GM21825 (cell line): ENCODE data around the gene C4orf54.

Experiments
- ATAC-seq: cut with Tn5 transposase; IDR thresholded peaks from one replicate; pipeline ENCODE4 v1.9.1; 2021; ENCODE audit warnings: mild to moderate bottlenecking, moderate library complexity; ENCODE audit not compliant: unreplicated experiment

The C4orf54 gene

DNA sequence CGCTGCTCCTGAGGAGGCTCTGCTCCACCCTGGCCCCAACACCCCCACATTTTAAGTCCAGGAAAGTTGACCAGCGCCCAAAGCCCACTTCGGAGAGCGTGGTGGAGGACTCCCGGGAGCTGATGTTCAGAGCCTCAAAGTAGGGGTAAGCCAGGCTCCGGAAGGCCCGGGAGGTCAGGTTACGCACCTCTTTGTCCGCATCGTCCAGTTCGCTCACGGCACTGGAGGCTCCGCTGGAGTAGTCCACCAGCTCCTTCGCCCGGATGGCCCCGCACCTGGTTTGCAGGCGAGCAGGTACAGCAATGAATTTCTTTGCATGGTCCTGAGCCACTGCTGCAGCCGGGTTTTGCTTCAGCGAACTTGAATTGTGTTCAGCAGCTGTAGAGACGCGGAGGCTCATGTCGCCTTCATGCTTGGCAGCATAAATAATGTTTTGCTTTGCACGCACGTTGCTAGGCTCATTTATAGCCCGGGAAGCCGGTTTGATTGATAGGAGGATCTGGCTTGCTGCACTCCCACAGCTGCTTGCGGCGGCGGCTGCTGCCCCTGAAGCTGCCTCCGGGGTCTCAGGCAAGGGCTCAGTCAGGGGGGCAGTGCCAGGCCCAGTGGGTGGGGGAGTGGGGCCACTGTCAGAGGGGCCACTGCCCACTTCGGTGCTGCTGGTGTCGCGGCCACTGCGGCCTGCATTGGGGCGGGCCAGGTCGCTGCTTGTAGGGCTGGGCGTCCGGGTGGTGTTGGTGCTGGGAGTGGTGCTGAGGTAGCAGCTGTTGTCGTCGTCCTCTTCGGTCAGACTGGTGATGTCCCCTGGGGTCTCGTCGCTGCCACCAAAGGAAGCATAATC is 4.8 kb downstream of the C4orf54 start:
- no peak for ATAC-seq

DNA sequence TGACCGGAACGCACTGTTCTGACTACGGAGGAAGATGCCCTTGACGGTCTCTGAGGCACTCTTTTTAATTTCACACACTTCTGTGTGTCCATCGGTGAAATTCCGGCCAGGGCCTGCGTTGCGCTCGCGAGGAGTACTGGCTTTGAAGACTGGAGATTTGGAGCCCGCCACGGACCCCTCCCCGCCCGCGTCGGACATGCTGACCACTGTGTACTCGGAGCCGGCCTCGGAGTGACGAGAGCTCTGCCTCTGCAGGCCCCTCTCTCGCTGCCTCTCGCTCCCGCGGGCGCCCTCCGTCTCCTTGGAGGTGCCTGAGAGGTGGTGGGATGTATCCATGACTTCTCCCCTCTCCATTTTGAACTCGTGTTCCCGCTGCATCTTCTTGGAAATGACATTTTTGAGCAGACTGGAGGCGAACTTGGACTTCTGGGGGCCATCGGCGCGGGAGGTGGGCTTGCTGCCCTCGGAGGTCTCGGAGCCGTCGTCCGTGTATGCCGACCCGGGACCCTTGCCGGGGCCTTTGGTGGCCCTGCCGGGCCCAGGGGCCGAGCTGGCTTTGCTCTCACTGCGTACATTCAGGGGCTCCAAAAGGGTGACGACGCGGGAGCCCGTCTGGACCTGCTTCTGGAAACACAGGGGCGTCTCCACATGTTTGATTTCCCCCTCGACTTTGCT is 5.7 kb downstream of the C4orf54 start:
- ATAC-seq: no peak

DNA sequence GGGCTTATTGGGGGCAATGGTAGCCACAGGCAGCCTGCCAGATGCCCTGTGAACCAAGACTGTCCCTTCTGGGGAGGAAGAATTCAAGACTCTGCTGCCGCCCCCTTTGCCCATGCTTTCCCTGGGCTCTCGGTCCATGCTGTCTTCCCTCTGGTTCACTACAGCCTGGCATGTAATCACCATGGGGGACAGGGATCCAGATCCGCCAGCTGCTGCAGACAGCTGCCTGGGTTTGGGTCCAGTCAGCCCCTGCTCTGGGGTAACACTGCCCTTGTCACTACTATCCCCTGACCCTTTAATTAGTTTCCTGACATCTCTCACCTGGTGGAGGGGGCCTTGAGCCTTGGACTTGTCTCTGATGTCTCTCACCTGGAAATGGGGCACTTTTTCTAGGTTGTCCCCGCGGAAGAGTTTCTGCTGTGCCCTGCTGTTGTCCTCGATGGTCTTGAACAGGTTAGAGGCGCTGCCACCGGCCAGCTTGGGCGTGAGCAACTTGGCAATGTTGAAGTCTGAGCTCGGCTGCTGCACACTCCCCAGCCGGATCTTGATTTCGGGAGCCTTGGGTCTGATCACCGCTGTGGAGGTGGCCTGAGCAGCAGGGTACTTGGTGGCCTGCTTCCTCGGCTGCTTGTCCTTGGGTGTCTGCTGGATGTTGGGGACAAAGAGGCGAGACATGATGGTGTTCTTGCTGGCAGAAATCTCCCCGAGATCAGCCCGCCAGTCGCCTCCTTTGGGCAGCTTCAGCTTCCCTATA is 6.4 kb downstream of the C4orf54 start:
- no peak for ATAC-seq

DNA sequence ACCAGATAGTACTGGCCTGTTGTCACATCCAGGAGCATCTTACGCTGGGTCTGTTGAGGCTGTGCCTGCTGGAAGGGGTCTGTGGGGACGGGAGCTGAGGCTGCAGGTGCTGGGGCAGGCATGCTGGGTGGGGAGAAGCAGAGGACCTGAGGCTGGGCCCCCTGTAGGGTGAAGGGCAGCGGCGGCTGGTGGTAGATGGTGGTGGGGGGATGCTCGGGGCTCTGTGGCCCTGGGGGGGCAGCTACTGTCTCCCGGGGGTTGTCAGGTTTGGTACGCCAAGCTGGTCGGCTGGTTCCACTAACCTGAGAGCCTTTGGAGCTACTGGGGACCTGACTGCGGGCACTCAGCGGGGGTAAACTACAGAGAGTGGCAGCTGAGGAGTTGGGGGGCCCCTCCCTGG is 7.8 kb downstream of the C4orf54 start:
- no peak for ATAC-seq

DNA sequence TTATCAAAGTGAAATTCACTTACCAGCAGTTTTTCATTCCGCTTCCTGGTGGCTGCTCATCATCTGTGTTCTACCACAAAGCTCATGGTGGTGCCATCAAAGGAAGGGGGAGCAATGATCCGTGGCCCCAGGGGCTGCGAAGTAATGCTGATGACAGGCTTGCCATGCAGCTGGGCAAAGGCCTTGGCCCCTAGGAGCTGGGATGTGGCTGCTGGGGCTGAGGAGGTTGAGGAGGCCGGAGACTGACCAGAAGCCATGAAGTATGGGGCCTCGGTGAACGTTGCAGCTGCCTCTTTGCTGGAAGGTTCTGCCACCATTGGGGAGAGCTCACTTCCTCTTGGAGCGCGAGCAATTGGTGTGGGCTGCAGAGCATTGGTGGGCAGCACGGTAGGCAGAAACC is 8.4 kb downstream of the C4orf54 start:
- no peak for ATAC-seq

DNA sequence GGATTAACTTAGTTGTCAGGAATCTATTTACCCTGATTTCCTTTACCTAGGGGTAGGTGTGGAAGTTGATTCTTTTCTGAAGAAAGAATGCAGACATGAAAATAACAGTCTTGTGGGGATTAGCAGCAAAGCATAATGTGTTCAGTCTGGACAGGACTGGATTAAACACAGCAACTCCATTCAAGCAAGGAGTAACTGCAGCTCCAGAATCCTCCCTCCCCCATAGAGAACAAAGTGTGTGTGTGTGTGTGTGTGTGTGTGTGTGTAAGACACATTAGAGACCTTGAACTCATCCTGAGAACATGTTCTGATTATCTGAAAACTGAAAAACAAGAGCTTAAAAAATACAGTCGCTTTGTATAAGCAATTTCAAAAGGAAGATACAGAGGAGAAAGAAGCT is 9.3 kb downstream of the C4orf54 start:
- no peak for ATAC-seq

DNA sequence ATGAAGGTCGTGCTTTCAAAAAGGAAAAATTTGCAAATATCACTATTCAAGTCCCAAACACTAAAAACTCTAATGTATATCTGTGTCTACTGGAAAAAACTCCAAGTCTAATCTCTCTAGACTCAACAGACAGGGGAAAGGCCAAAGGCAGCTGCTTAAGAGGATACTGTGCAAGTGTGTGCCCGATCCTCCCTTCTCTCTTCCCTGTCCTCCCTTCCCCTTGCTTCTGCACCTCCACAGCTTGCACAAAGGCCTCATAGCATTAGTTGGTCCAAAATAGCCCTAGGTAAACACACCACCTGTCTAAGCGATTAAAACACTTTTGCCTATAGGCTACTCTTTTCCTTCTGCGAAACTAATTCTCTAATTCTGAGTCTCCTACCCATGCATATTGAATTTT is 10.6 kb downstream of the C4orf54 start:
- ATAC-seq: no peak

DNA sequence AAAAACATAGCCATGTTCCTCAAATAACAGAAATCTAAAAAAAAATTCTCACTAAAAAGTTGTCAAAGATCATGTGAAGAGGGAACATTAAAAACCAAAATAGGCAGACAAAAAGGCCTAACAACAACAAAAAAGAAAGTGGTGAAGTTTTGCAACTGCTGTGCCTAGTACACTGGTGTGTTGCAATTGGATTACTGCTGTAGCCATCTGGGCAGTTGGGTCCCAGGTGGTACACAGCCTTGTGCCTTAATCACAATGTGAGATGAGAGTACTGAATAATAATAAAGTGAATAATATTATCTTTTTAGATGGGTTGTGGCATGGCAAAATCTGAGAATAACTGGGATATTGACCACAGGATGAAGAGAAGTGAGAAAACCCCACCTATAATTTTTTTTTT is 12.0 kb downstream of the C4orf54 start:
- ATAC-seq: no peak

DNA sequence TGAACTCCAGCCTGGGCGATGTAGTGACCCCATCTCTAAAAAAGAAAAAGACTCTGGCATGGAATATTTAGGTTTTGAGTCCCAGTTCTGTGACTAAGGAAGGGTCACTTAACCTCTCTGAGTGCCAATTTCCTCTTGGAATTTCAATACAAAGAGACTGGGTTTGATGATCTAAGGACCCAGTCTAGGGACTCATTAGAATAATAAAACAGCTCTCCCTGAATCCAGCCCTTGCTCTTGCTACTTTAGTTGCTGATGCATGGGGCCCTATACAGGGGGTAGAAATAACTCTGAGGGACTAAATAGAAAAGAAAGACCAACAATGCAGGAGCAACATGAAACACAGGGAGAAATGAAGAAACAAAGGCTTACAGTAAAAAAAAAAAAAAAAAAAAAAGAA is 12.6 kb downstream of the C4orf54 start:
- no peak for ATAC-seq

DNA sequence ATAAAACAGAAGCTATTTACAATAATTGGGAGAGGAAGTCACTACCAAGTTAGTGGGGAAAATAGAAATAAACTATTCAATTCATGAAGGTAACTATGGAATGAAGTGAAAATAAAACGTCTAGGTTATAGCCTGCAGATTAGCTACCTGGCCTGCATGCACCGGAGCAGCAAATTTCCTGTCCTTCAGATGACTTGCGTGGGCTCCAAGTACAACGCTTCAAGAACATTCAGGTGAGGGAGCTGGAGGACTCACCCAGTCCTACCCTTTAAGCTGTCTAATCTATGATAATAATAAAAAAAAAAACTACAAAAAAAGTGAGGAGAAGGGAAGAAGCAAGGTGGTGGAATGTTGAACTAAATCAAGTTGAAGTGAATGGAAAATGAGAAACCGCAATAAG is 13.2 kb downstream of the C4orf54 start:
- no peak for ATAC-seq

DNA sequence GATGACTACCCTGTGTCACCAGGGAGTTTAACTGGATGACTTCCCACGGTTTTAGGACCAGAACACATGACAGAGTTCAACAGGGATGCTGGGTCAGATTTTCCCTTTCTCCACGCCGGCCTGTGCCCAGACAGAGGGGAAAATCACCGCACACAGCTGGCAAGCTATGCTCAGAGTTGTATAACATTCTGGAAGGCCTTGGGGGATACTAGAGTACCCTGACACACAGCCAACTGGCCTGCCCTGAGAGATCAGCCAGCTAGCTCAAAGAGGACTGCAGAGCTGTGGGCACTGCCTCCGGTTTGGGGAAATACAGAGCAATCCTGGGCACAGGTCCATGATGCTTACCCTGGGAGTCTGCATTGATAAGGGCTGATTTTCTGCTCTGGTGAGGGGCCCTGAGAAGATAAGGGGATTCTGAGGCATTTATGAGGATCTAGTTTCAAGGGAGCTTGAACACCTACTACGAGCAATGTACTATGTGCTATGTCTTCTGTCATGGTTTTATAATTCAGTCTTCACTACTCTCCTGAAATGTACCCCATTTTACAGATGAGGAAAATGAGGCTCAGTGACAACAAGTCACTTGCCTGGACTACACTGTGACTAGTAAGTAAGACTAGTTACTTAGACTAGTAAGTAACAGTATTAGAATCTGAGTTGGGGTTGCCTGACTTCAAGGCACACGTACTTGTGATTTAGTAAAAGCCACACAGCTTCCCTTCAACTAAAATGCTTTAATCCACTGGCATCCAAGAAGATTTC is 14.7 kb downstream of the C4orf54 start:
- no peak for ATAC-seq

DNA sequence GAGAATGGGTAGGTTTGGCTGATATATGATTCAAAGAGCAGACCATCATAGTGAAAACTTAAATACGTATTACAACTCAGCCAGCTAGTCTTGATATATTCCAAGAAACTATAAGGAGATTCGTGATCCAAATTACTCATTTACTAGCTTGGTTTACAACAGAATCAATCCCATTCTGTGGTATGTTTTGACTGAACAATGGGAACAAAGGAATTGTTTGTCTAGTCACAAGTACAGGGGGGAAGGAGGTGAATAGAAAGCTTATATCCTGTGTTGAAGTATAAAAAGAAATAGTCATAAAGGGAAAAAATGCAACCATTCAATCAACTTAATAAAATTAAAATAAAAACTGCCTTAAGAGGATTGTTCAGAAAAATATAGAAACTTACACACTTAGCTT is 17.0 kb downstream of the C4orf54 start:
- ATAC-seq: no peak

DNA sequence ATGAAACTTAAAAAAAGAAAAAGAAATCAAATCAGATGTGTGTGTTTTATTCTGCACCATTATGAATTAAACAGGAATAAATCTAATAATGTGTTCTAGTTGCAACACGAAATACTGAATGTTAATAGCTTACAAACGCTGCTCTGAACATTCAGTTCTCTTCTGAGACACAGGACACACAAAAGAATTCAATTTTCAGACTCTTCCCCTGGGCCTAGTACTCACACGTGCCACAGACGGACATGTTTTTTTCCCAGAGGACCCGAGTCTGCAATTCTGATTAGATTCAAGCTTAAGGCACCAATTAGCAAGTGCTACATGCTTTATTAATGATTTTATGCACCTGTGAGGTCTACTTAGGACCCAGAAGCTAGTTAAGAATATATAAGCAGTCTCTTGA is 20.5 kb downstream of the C4orf54 start:
- ATAC-seq: no peak

DNA sequence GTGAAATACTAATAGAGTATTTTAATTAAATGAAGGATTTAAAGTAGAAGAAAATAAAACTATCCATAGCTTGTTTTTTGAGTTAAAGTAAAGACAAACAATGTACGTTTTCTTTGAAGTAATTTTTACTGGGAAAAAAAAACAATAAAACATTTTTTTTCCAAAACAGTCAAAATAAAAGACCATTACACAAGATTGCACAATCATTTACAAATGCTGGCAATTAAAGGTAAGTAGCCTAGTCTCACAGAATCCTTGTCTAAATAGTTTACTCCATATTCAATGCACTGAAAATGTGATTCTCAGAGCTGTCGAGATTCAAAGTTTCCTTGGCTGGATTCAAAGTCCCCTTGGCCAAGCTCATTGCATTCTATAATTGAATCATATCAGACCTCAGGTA is 21.2 kb downstream of the C4orf54 start:
- ATAC-seq: no peak

DNA sequence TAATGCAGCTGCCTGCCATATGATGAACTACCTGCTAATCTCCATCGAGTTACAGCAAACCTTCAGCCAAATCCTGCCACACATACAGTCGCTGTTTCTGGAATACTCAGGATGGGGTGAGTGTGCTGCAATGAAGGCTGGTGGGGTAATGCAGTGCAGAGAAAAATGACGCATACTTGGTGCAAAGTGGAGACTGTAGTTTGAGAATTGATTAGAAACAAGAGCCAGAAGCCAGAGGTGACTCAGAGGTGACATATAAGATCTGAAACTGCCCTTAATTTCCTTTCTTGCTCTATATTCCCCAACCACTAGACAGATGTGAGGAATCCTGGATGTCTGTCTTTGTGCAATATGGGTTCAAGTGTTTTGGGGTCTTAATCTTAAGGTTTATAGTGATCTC is 22.0 kb downstream of the C4orf54 start:
- no peak for ATAC-seq

DNA sequence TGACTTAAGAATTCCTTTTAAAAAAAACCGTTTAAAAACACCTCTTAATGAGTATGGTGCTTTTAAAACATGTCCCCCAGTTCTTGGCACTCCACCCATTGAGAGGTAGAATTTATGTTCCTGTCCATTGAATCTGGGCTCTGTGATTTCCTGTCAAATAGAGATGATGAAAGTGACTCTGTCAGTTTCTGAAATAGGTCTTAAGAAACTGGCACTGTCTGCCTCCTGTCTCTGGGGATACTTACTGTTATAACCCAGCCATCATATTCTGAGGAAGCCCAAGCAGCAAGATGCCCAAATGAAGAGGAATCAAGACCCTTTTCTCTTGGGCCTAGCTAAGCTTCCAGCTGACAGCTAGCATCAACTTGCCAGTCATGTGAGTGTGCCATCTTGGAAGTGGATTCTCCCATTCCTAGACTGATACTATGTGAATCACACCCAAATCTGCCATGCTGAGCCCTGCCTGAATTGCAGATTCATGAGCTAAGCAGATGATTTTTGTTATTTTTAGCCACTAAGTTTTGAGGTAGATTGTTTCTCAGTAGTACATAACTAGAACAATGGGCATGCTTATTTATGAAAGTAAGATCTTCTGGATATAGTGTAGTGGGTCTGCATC is 22.8 kb downstream of the C4orf54 start:
- no peak for ATAC-seq

DNA sequence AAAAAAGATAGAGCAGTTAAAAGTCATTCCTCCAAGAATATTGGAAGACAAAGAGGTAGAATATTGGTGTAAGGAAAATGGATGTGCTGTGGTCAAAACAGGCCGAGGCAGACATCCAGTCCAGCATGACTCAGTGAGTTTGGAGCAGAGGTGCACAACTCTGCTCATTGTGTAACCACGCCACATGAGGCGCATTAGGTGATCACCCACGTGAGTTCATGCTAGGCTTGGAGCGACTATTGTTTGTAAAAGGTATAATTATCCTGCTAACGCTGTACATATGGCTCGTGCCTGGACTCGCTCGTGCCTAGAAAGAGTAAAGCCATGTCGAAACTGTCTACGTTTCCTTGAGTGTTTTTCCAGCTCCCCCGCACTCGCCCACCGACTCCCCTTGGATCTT is 23.9 kb downstream of the C4orf54 start:
- no peak for ATAC-seq

DNA sequence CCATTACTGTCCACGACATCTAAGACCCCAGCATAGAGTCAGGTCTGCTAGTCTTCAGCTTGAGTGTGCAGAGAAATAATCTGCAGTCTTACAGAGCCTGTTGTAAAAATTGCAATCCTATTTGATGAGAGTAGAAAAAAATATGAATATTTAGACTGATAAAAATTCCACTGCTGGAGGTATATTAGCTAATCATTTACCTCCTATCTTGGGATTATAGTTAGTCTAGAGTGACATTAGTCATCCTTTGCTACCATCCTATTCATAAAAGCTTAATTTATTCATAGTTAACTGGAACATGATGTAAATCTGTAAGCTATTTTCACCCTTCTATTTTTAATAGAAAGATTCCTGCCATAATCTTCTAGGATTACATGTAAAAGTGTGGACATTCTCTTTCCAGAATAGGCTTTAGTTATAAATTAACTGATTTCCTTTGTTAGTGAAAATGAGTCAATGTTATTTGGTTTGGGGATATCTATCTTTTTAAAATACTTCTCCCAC is 26.7 kb downstream of the C4orf54 start:
- no peak for ATAC-seq

DNA sequence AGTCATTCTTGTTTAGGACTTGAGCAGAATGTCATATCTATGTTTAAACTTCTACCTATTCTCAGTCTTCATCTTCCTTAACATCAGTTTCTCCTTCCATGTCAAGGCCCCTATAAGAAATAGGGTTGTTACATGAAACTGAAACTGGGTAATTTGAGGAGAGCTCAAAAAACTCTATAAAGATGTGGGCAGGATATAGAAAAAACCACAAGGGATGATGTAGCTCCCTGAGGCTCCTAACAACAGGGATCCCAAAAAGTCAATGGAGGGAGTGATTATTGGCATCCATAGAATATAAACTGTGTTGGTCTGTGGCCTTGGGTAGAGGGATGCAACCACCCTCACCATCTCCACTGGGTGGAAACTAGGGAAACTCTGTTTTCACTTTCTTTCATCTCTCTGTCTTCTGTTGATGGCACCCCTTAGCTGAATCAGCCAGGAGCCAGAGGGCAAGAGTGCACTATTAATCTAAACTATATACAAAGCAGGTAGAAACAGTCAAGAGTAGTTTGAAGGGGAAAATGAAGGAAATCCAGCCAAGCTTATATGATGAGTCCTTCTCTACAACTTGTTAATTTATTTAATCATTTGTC is 27.6 kb downstream of the C4orf54 start:
- no peak for ATAC-seq

DNA sequence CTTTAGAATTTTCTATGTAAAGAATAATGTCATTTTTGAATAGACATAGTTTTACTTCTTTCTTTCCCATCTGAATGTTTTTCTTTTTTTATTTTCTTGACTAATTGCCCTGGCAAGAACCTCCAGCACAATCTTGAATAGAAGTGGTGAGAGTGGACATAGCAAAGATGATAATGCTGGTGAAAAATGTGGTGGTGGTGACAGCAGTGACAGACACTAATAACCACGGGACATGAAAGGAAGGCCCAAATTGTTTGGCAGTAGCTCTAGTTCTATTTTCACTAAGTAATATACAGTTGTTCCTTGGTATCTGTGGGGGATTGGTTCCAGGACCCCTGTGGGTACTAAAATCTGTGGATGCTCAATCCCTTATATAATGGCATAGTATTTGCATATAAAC is 29.6 kb downstream of the C4orf54 start:
- ATAC-seq: no peak
